GM12892 (cell line): ENCODE measurements around the gene EXOG.

Experiments
- POLR2A ChIP-seq: IDR thresholded peaks from 2 replicates; pipeline ENCODE4 v1.6.1; 2011; ENCODE audit warnings: low read depth, low read length, control low read depth
- POLR2AphosphoS5 ChIP-seq: IDR thresholded peaks from 2 replicates; pipeline ENCODE4 v1.6.1; 2011; ENCODE audit warnings: low read depth, low read length, control low read depth
- TAF1 ChIP-seq: IDR thresholded peaks from 2 replicates; pipeline ENCODE4 v1.6.1; 2011; ENCODE audit warnings: low read depth, mild to moderate bottlenecking, control low read depth, low read length, borderline replicate concordance

GRCh38 chr3:38552364-38552763 lies 56.2 kb downstream of the EXOG start:
- TF ChIP-seq POLR2A (no peak), POLR2AphosphoS5 (no peak), TAF1 (no peak)
